Stimulated activated CD4-positive, alpha-beta T cell treated with anti-CD3 and anti-CD28 coated beads, Interleukin-4, amount 100 ng/mL, for 1 hour (primary cell): Measurements from ENCODE around the gene CD300E.
"Not testable (repeated sequence)": the region's sequence is repeated elsewhere in the genome, so short reads cannot be mapped to it uniquely, and the experiment has no call there.

Experiments used
- DNase-seq: peaks from one replicate; pipeline ENCODE4 v3.0.0-alpha.2; 2020

Gene CD300E

GRCh38 chr17:74633326-74633725, 9.8 kb upstream of the CD300E start:
- DNase-seq = no peak

DNA sequence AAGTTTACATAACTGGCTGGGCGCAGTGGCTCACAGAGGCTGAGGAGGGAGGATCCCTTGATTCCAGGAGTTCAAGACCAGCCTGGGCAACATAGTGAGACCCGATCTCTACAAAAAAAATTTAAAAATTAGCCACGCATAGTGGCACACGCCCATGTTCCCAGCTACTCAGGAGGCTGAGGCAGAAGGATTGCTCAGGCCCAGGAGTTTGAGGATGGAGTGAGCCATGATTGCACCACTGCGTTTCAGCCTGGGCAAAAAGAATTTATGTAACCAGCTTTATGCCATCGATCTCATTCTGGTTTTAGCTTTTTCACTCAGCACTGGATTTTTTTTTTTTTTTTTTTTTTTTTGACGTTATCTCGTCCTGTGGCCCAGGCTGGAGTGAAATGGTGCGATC, 9.1 kb upstream of the CD300E start:
- DNase-seq = no peak

GRCh38 chr17:74631468-74632450, 8.2 kb upstream of the CD300E start:
- no peak for DNase-seq

- DNase-seq = not testable (repeated sequence)
Observed at GRCh38 chr17:74630251-74630650, 6.7 kb upstream of the CD300E start.

- no peak for DNase-seq
Observed at GRCh38 chr17:74625661-74626060, 2.1 kb upstream of the CD300E start.

DNA sequence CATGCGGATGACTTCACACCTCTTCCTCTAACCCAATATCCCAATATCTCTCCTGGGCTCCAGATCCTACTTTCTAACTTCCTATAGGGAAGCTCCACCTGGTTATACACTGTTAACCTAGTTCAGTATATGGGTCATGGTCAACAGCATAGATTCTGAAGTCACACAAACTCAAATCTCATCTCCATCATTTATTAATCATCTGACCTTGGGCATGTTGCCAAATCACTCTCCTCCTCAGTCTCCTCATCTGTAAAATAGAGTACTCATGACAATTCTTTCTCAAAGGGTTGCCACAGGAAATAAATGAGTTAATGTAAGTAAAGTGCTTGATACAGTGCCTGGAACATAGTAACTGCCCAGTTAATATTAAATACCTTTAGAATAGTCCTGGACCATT, 593 bp upstream of the CD300E start:
- DNase-seq = no peak

DNA sequence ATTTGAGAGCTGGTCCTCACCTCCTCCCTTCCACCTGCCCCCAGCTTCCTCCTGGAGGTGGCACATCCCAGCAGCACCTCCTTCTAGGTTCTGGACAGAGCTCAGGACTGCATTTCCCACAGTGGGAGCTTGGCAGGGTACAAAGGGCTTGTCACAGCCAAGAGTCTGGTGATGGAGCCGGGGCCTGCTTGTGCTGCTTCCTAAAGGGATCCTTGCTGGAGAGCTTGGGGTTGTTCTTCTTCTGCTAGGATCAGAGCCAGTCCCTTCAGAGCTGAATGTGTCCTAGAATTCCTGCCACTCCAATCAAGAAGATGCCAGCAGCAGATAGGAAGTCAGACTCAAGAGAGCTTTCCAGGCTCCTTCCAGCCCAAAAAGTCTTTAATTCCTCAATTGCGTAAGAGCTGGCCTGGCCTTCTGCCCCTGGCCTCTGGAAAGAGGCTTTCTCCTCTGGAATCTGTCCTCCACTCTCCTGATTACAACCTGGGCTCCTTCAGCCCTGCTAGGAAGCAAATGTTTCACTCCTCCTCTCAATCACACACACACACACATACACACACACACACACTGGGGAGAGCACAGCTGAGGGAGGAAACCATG, 4.4 kb downstream of the CD300E start:
- DNase-seq = no peak

DNA sequence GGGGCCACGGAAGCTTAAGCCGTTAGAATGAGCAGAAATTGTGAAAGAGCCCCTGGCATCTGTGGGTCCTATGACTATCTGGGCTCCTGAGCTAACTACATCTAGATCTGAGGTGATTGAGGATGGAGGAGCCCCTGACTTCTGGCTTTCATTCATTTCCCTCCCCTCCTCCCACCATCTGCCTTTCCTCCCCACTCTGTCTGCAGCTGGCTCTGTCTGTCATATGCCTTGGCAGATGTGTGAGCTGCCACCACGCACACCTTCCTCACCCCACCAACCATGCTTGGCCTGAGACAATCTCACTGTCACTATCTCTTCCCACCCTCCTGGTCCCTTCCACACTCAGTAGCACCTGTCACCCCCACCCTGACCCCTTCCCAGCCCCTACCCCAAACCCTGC, 5.1 kb downstream of the CD300E start:
- no peak for DNase-seq

DNA sequence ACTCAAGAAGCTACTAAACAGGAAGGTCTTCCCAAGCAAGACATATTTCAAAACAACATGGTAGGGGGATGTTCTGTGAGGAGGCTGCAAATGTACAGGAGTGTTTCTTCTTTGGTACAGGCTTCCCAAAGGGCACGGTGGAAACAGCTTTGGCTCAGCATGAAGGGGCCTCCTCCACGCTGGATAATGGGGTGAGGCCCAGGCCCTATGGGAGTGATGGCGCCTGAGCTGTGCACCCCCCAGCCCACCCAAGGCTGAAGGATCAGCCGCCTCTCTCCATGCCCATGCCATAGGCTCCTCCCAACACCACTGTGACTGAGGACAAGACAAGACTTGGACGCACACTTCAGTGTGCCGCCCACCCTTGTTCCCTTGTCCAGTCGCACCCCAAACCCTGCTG, 6.8 kb downstream of the CD300E start:
- DNase-seq = no peak

GRCh38 chr17:74612046-74612445, 11.5 kb downstream of the CD300E start:
- DNase-seq = no peak

- no peak for DNase-seq
Observed at GRCh38 chr17:74610108-74610507, 13.4 kb downstream of the CD300E start.

- DNase-seq = no peak
Observed at GRCh38 chr17:74608511-74608910, 15.0 kb downstream of the CD300E start.

DNA sequence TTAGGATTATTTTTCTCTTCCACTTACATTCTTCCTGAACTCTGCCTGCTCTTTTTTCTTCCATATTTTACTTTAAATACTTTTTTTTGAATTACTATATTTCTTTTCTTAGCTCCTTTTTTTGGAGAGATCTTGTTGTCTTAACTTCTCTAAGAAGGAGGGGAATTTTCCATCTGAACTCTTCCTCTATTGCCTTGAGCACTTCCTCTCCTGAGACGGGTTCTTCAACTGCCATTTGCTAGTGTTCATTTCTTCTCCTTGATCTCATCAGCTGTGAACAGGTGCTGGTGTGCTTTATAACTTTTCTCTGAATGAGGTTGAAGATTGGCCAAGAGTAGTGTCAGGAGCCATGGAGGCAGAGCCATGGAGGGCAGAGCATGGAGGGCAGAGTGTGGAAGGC, 16.3 kb downstream of the CD300E start:
- no peak for DNase-seq

DNA sequence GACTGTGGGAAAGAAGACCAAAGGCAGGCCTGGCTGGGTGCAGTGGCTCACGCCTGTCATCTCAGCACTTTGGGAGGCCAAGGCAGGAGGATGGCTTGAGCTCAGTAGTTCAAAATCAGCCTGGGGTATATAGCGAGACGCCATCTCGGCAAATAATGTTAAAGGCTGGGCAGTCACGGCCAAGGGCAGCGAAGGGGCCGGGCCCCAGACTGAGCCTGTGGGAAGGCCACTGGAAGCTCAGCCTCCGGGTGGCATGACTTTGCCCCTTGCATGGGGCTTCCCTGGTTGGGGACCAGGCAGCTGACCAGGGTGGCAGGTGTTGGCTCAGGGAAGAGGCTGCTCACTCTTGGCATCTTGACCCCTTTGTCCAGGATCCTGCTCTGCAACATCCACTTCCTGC, 17.5 kb downstream of the CD300E start:
- DNase-seq = no peak

- no peak for DNase-seq
Observed at GRCh38 chr17:74605361-74605760, 18.2 kb downstream of the CD300E start.

GRCh38 chr17:74604761-74605160, 18.8 kb downstream of the CD300E start:
- DNase-seq = no peak

GRCh38 chr17:74604200-74604599, 19.3 kb downstream of the CD300E start:
- no peak for DNase-seq

DNA sequence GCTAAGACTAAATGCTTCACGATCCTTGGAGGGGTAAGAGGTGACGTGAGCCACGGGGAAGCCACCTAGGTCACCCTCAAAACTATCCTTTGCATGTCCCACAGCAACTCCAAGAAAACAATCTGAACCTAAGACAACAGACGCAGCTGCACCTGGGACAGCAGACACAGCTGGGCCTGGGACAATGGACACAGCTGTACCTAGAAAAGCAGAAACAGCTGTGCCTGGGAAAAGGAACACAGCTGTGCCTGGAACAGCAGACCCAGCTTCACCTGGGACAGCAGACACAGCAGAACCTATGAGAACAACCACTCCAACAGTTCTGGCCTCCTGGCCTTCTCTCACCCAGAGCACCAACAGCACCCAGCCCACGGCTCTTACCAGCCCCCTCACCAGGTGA, 19.8 kb downstream of the CD300E start:
- no peak for DNase-seq

- no peak for DNase-seq
Observed at GRCh38 chr17:74603037-74603635, 20.4 kb downstream of the CD300E start.

GRCh38 chr17:74601944-74602572, 21.5 kb downstream of the CD300E start:
- no peak for DNase-seq

DNA sequence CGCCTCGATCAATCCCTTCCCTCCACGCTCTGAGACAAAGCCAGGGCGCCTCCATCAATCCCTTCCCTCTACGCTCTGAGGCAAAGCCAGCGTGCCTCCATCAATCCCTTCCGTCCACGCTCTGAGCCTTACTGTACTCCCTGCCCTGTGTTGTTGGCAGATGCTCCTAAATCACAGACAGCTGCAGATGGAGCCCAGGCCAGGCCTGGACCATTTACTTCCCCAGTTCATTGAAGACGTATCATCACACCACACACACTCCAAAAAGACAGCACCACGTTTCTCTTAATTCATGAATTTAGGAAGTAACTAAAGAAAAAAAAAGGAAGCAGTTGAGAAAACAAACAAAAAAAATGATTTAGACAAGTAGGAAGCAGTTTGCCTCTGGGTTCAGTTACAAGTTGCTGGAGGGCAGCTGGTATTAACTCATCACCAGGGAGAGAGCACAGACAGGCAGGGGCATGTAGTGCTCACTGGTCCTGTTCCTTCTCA, 24.0 kb downstream of the CD300E start:
- DNase-seq = no peak

DNA sequence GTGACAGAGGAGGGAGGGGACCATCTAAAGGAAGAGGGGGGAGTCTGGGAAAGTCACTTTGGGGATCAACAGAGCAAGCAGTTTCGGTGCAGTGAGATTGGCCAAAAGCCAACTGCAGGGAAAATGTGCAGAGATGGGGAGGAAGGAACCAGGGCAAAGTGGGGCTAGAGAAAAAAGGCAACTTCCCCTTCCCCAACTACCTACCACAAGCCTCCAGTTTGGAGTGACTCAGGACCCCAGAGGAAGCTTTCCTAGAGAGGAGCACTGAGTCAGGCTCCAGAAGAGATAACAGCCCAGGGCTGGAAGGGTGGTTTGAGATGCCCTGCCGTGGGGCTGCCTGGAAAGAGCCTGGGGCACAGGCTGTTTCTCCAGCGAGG, 24.5 kb downstream of the CD300E start:
- no peak for DNase-seq

DNA sequence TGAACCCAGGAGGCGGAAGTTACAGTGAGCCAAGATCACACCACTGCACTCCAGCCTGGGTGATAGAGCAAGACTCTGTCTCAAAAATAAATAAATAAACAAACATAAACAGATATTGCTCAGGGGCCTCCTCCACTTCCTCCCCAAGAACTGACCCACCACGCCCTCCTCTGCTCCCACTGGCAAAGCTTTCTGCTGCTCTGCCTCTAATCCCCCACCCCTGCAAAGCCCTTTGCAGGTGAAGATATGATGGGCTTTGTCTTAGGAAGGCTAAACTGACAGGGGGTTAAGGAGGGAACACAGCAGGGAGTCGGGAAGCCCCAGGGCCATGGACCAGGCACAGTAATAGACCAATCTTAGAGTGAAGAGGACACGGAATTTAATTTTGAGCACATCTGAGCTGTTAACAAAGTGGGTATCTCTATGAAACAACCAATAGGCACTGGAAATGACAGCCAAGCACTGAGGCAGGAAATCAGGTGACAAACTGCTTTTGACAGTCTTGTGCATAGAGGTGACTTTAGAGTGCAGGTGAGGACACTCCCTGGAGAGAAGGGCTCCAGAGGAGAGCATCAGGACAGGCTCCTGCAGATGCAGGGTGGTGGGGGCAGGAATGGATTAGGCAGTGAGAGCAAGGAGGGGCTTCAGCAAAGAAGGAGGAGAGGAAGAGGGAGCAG, 25.1 kb downstream of the CD300E start:
- DNase-seq = no peak
